Frontal cortex (tissue), 4 donors: ENCODE data around the gene AOAH. TPM values are rescaled to one million over a fixed set of nuclear protein-coding genes. Genes with fewer than 3 reads are reported as not detected.
"Not testable (repeated sequence)": the region's sequence is repeated elsewhere in the genome, so short reads cannot be mapped to it uniquely, and the experiment has no call there.

ENCODE experiments used
- DNase-seq, 2 donors: peaks; one replicate each; pipeline ENCODE4 v3.0.0; 2012; ENCODE audit warnings: low spot score in 2 of 2
- FAIRE-seq: peaks from 2 replicates; lab custom pipeline; 2012; peaks lifted over from hg19 to GRCh38; lab: Jason Lieb, UNC
- total RNA-seq: library from RNA; depleted of rRNA; stranded (reverse); fragments of >200 nt; gene quantifications from one replicate; pipeline ENCODE4 v1.2.3, GENCODE V29; 2014
- donor health status: control.
- donor health status: control.
- donor health status: control.

The AOAH gene
- total RNA-seq, 1 donor from 2014 or later = 3.7 TPM

DNA sequence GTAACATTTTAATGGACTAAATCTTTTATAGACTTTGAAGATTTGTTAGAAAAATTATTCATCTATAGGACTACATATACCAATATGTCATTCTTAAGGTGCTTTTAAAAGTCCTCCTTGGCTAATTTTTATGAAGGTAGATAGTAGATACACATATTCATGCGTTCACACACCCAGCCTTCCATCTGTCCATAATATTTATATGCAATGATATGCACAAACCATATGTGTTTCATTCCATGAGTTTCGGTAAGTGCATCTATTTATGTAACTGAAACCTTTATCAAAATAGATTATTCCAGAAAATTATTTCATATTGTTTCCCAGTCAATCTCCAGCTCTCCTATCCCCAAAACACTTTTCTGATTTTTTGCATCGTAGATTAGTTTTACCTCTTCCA lies 233.0 kb downstream of the AOAH start:
- FAIRE-seq (no peak), DNase-seq (no peak)

DNA sequence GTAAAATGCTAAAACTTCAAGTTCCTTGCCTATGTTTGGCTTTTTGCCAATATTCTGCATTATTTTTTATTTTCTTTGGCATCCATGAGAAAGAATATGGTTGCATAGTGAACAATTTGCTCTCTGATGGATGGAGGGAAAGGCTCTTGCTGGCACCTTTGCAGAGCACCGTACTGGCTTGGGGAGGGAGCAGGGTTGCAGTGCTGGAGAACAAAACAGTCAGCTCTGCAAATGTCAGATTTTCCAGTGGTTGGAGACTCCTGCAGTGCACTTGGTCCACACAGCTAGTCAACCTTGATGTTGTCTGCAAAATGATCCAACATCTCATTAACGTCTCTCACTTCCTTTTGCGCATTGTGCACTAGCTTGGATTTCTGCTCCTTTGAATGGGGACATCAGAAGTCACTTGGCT lies 233.9 kb downstream of the AOAH start:
- DNase-seq (no peak), FAIRE-seq (no peak)

DNA sequence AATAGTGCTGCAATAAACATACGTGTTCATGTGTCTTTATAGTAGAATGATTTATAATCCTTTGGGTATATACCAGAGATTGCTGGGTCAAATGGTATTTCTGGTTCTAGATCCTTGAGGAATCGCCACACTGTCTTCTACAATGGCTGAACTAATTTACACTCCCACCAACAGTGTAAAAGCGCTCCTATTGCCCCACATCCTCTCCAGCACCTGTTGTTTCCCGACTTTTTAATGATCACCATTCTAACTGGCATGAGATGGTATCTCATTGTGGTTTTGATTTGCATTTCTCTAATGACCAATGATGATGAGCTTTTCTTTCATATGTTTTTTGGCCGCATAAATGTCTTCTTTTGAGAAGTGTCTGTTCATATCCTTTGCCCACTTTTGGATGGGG lies 235.6 kb downstream of the AOAH start:
- DNase-seq, FAIRE-seq: not testable (repeated sequence)

DNA sequence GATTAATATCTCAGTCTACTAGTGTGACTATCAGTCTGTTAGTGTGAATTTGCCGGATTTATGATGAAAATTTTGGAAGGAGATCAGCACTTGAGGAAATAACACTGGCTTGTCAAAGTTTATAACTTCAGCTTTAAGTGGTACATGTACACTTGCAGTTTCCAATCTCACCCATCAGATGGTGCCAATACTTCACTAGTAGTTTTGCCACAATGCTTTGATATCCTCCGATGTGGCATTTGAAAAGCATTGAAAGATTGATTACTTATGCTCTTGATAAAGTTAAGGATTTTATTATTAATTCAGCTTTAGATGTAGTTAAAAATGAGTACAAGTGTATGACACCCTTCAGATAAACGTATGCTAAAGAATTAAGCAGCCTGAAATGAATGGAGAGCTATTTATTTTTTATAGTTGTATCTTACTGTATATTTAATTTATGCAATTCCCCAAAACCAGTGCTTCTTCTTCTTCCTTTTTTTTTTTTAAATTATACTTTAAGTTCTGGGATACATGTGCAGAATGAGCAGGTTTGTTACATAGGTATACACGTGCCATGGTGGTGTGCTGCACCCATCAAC lies 236.4 kb downstream of the AOAH start:
- DNase-seq (peak; percentile 18 to 32), FAIRE-seq (peak; percentile 81)

DNA sequence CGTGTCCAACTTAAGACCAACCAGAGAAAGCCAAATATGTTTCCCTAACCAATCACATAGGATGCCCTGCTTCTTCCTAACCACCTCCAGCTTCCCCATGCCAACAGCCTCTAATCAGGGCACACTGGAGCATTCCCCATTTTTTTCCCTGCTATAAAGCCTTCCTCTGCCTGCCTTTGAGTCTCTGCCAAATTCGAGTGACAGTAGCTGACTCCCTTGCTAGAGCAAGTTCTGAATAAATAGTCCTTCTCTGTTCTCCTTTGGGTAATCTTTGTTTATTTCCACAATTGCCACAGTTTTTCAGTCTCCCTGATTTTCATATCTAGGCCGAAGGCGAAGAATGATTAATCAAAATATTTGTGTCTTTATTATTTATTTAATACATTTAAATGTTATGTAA lies 238.0 kb downstream of the AOAH start:
- no peak for FAIRE-seq

DNA sequence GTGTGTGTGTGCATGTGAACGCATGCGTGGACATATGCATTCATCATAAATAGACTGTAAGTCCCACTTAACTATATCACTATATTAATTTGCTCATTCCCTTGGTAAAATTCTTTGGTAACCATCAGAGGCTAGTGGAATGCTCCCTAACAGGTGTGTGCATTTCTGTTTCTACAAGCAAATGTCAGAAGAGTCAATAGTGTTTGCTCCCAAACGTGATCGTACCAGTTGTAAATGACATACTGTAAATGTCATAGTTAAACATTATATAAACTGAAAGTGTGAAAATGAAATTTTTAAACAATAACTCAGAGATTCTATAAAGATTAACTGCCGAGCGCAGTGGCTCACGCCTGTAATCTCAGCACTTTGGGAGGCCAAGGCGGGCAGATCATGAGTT lies 240.0 kb downstream of the AOAH start:
- FAIRE-seq (no peak), DNase-seq (no peak)

More for the DNA sequence above, 238.0 kb downstream of the AOAH start:
- DNase-seq = no peak

DNA sequence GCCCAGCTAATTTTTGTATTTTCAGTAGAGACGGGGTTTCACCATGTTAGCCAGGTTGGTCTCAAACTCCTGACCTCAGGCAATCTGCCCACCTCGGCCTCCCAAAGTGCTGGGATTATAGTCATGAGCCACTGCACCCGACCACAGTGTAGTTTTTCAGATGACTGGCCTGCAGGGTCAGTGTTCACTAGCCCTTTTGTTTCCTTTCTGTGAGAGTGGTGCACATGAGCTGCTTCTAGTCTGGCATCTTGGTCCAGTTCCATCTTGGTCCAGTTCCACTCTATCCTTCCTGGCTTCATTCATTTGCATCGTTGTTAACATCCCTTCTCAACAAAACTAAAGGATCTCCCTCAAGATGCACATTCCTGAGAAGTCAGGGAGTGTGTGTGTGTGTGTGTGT lies 240.4 kb downstream of the AOAH start:
- not testable (repeated sequence) for DNase-seq, FAIRE-seq

DNA sequence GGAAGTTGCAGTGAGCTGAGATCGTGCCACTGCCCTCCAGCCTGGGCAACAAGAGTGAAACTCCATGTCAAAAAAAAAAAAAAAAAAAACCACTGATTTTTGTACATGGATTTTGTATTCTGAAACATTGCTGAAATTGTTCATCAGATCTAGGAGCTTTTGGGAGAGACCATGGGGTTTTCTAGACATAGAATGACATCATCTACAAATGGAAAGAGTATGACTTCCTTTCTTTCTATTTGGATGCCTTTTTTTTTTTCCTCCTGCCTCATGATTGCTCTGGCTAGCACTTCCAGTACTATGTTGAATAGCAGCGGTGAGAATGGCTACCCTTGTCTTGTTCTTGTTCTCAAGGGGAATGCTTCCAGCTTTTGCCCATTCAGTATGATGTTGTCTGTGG lies 245.5 kb downstream of the AOAH start:
- FAIRE-seq (no peak), DNase-seq (no peak)

DNA sequence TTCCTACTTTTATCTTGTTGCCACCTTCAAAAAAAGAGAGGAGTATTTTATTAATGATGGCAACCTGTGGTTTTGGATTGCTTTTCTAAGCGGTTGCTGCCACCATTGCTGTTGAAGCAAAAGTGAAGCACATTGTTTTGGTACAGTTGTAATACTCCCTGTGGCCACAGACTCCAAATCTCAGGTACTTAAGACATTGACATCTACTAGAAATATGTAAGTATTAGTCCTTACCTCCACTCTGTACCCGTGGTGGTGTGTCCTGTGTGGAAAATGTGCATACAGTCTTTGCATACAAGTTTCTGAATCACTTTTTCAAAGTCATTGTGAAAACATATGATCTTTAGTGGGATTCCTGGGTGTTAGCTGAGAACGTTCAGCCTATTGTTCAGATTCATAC lies 248.9 kb downstream of the AOAH start:
- no peak for FAIRE-seq

DNA sequence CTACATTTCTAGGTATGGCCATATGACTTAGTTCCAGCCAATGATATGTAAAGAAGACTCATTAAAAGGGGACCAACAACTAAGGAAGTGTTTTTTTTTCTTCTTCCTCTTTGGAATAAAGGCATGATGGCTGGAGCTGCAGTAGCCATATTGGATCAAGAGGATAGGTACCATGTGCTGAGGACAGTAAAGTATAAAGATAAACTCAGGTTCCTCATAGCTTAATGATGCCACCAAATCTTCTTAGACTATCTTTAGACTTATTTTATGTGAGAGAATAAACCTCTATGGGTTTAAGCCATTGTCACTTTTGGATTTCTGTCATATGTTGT lies 249.3 kb downstream of the AOAH start:
- DNase-seq = no peak
- no peak for FAIRE-seq

More for the DNA sequence above, 248.9 kb downstream of the AOAH start:
- DNase-seq = no peak

DNA sequence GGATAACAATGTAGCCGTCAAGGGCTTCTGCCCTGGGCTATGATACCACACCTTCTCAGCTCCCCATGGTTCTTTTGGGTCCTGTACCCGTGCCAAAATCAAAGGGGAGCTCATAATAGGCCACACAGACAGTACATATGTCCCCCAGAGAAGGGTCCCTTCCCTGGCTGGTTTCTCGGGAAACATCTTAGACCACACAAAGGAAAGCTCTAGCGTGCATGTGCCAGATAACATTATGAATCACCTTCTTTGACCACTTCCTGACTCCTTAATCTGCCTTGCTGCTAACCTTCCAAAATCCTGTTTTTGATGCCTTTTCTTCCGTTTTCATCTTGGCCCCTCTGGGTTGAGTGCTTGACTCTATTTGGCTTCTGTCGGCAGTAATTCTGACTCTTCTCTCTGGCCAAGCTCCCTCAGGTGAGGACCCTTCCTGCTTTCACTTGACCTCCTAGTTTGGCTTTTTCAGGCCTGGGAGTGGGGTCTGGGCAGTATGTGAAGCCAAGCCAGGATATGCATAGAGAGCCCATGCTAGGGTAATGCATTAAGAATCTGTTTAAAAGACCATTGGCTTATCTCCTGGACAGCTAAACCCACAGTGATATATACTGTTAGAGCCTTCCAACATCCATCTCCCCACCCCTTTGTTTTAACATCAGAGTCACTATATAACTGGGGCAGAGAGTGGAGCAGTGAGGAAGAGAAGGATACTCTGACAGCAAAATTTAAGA lies 249.8 kb downstream of the AOAH start:
- FAIRE-seq (no peak), DNase-seq (no peak)

DNA sequence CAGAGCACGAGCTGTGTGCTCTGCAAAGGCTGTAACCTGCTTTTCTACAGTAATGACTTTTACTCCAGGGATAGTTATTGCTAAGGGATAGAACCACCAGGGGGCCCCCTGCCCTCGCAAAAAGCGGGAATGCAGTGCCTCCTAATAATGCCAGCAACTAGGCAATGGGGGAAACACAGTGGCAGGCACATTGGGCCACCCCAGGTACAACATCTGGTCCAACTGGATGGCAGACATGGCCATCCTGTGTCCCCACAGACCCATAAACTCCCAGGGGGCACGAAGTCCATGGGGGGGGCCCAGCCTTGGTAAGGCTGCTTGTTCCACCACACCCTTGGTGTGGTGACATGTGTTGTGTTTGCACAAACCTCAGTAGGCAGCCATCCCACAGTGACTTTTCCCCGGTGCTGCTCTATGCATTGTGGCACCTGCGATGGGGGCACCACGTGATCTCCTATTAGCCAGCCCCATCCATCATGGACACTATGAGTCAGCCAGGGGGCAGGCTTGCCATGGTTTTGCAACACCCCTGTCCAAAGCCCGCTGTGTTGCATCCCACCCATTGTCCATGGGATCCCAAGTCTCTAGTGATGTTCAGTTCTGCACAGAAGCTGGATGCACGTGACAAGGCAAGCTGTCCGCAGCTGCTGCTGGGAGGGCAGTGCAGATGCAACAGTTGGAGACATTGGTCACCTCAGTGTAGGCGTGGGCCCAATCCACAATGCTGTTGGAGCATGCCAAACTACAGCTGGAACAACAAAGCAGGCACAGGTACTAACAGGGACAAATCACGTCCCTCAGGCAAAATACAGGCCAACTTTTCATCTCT lies 250.6 kb downstream of the AOAH start:
- no peak for DNase-seq
- FAIRE-seq = no peak

DNA sequence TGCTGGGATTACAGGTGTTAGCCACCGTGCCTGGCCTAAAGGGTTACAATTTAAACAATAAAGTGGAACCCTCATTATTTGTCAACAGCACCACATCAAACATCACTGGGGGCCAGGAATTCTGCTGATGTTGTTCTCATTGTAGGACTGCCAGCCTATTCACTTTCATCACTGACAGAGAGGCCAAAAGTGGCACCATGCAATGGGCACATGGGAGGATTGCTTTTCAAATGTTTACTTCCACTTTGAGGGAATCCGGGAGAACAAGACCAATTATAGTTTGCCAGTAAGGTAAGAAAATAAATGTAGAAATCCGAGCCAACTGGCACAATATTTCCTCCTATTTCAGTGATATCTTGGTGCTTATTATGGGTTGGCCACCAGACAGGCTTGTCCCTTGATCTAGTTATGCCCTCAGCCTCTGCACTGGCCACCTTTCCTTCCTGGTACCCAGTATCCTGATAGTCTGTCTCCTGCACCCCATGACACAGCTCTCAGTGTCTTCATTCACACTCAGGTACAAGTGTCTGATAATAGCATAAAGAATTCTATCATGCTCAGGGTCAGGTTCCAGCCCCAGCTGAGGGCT lies 252.1 kb downstream of the AOAH start:
- DNase-seq = no peak
- FAIRE-seq = no peak

DNA sequence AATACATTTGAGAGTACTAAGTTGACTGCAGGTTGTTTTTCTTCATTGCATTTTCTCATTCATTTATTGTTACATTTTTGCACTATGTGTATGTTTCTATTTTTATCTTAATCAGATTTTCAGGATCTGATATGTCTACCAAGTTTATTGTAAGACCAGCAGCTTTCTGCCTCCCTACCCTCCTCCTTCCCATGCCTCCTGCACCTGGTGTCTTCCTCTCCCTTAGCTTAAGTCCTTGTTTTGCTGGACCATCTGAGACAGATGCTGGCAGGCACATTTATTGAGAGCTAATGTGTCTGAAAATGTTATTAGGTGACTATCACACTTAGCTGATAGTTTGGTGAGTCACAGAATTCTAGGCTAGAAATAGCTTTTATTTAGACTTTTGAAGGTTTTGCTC lies 255.1 kb downstream of the AOAH start:
- FAIRE-seq (no peak), DNase-seq (no peak)

DNA sequence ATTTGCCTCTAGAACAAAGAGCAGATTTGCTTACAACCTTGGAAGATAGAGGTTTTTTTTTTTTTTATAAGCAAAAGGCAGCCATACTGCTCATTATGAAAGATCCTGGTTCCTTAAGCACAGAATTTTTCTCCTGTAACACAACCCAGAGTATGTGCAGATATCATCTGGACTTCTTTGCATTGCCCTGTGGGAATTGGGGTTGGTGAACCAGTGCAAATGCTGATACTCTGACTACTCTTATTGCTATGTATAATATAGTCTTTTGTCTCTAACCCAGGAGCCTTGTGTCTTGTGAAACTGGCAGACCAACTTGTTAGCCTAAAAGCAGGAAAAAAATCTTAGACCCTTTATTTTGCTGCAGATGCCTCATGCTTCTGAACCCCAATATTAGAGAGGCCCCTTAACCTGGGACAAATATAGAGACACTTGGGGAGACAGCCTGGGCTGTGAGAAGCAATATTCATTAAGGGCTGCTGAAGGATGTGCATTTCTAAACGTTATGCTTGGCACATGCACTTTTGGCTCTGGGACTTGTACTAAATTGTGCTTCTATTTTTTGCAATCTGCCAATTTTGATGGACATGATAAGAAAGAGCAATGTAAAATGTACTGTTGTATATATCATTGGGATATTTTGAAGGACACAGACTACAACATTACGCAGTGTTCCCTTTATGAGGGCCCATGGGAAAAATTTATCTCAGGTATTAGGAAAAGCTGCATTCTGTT lies 255.8 kb downstream of the AOAH start:
- FAIRE-seq = no peak
- no peak for DNase-seq

DNA sequence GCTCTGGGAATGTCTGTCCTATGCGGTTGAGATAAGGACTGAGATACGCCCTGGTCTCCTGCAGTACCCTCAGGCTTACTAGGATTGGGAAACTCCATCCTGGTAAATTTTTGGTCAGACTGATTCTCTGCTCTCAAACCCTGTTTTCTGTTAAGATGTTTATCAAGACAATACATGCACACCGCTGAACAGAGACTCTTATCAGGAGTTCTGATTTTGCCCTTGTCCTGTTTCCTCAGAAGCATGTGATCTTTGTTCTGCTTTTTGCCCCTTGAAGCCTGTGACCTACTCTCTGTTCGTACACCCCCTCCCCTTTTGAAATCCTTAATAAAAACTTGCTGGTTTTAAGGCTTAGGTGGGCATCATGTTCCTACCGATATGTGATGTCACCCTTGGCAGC lies 258.3 kb downstream of the AOAH start:
- DNase-seq, FAIRE-seq: not testable (repeated sequence)

DNA sequence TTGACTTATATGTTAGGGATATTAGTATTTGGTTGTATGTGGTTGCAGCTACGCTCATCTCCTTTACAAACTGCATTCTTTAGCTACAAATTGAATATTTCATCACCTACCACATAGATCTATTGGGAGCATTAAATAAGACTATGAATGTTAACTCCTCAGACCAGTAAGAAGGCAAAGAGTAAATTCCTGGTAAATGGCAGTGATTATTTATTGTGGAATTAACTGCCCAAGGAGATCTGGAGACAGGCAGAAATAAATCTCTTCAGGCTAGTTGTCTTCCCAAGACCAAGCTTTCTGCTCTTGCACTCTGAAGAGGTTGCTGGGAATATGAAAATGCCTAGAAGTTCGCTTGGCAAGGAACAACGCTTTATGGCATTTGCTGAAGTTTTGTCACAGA lies 260.0 kb downstream of the AOAH start:
- no peak for DNase-seq
- no peak for FAIRE-seq
